Spinal cord (tissue), 10 donors: Measurements from ENCODE around the gene SLC7A8. TPM values are rescaled to one million over a fixed set of nuclear protein-coding genes. Genes with fewer than 3 reads are reported as not detected.

Experiments used
- DNase-seq, 6 donors: peaks; one replicate each; pipeline versions ENCODE4 v3.0.0 to v3.0.0-alpha.2; 2013 to 2015; ENCODE audit warnings: low spot score in 6 of 6, low read depth in 4 of 6
- H3K27ac ChIP-seq: one replicate; pipeline ENCODE4 v1.5.1; 2013; ENCODE audit warnings: low read depth, low read length, control low read depth
- H3K27me3 ChIP-seq: one replicate; pipeline ENCODE4 v1.6.1; 2013; ENCODE audit warnings: low read length; ENCODE audit not compliant: control insufficient read depth, insufficient read depth
- H3K36me3 ChIP-seq: one replicate; pipeline ENCODE4 v1.6.1; 2013; ENCODE audit warnings: low read length; ENCODE audit not compliant: control insufficient read depth, insufficient read depth
- H3K4me1 ChIP-seq: one replicate; pipeline ENCODE4 v1.6.1; 2013; ENCODE audit warnings: low read length; ENCODE audit not compliant: control insufficient read depth, insufficient read depth
- H3K4me3 ChIP-seq: one replicate; pipeline ENCODE4 v1.5.1; 2013; ENCODE audit warnings: low read depth, low read length, control low read depth
- H3K9me3 ChIP-seq: one replicate; pipeline ENCODE4 v1.6.1; 2013; ENCODE audit warnings: low read length; ENCODE audit not compliant: control insufficient read depth, insufficient read depth
- WGBS: methylation state at CpG from one replicate; pipeline ENCODE4 v1.1.5; 2013; ENCODE audit warnings: missing lambda C conversion rate; ENCODE audit not compliant: insufficient coverage; 5-methylcytosine and 5-hydroxymethylcytosine counted together
- polyA plus RNA-seq, 2 donors: library from polyadenylated mRNA; unstranded; fragments of 120-200 nt; gene quantifications; one replicate each; pipeline ENCODE4 v1.2.1, GENCODE V29; 2013; ENCODE audit not compliant: insufficient read length in 2 of 2
- total RNA-seq, 2 donors: library from RNA; depleted of rRNA in 1 of 2; stranded (reverse); fragments of 120-200 nt in 1 of 2; fragments of >200 nt in 1 of 2; gene quantifications; one replicate each; pipeline versions ENCODE4 v1.2.3 to v1.2.4, GENCODE V29; 2013 to 2014
- donor health status: healthy.

Gene SLC7A8
- total and polyA plus RNA-seq, 4 donors: 8.6 to 18.9 (median 17.2) TPM

DNA sequence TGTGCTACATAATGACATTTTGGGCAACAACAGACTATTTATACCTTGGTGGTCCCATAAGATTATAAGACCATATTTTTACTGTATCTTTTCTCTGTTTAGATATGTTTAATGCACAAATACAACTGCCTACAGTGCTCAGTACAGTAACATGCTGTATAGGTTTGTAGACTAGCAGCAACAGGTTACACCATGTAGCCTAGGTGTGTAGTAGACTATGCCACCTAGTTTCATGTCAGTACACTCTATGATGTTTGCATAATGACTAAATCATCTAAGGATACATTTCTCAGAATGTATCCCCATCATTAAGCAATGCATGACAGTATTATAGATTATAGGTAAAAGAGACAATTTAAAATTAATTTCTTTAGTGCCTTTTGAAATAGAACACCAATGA, 33.7 kb downstream of the SLC7A8 start:
- DNase-seq: no peak
- no peaks in the 10 kb centered on the region for H3K9me3 ChIP-seq
- H3K27ac ChIP-seq: no peak overlapping the region
- no peak overlapping the region for H3K4me3 ChIP-seq
- H3K27me3 ChIP-seq: no peaks in the 10 kb centered on the region
- H3K36me3 ChIP-seq: peaks cover 4% of the 10 kb centered on the region
- peaks cover 8% of the 10 kb centered on the region for H3K4me1 ChIP-seq

DNA sequence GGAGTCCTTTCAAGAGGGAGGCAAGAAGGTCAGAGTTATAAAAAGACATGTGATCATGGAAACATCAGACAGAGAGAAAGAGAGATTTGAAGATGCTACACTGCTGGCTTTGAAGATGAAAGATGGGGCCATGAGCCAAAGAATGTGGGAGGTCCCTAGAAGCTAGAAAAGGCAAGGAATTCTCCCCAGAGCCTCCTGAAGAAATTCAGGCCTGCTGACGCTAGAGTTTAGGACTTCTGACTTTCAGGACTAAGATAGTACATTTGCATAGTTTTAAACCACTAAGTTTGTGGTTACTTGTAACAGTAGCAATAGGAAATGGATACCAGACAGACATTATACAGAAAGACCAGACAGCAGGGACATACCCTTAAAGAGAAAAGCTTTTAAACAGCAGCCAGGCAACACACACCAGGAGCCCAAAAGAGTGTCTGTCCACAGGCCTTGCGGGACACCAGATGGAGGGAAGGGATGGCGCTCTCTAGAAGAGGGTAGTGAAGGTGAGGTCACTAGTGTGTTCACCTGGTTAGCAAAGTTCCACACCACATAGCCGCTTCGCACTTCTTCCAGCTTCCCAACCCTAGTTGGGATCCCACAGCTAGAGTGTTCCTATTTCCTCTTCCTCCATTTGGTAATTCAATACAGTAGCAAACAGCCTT, 34.7 kb downstream of the SLC7A8 start:
- DNase-seq: no peak
- Histone ChIP-seq H3K27me3 (no peaks in the 10 kb centered on the region), H3K36me3 (peaks cover 4% of the 10 kb centered on the region), H3K27ac (no peak overlapping the region), H3K4me3 (no peak overlapping the region), H3K4me1 (no peaks in the 10 kb centered on the region), H3K9me3 (no peaks in the 10 kb centered on the region)
- WGBS: 67% methylated on average over 1 of the region's 5 CpGs

DNA sequence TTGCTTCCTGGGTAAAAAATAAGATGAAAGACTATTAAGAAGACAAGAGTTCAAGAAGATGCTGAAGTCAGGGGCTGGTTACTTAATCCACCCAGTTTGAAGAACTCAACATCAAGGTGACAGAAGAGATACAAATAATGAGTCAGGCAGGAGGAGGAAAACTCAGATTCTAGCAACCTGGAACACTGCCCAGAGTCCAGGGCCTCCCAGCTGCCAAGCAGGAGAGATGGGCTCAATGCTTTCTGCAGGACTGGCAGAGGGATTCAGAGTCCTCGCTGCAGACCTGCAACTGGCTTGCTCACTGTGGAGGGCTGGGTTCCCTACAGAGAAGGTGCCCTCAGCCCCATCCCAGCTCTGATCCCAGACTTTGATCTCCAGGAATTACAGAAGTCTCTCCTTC, 35.8 kb downstream of the SLC7A8 start:
- Histone ChIP-seq H3K4me1 (no peaks in the 10 kb centered on the region), H3K9me3 (no peaks in the 10 kb centered on the region), H3K27ac (no peak overlapping the region), H3K27me3 (no peaks in the 10 kb centered on the region), H3K4me3 (no peak overlapping the region), H3K36me3 (peaks cover 4% of the 10 kb centered on the region)
- DNase-seq: peak in 2 of 6 donors; percentile 28 to 42
- 38% methylated on average over 1 of the region's 1 CpG for WGBS

DNA sequence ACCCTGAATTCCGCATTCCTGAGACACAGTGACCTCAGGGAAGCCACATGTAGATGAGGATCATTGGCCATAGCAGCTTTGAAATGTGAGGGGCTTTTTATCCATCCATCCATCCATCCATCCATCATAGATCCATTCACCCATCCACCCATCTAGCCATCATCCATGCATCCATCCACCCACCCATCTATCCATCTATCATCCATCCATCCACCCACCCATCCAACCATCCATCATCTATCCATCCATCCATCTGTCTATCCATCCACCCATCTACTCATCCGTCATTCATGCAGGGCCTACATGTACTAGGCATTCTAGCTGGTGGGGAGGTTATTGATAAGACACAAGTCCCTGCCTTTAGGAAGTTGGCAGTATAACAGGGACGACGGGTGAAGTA, 36.5 kb downstream of the SLC7A8 start:
- Histone ChIP-seq H3K36me3 (peaks cover 4% of the 10 kb centered on the region), H3K27me3 (no peaks in the 10 kb centered on the region), H3K4me1 (no peaks in the 10 kb centered on the region), H3K27ac (no peak overlapping the region), H3K9me3 (no peaks in the 10 kb centered on the region), H3K4me3 (no peak overlapping the region)
- DNase-seq: no peak
- WGBS: 93% methylated on average over 2 of the region's 4 CpGs

DNA sequence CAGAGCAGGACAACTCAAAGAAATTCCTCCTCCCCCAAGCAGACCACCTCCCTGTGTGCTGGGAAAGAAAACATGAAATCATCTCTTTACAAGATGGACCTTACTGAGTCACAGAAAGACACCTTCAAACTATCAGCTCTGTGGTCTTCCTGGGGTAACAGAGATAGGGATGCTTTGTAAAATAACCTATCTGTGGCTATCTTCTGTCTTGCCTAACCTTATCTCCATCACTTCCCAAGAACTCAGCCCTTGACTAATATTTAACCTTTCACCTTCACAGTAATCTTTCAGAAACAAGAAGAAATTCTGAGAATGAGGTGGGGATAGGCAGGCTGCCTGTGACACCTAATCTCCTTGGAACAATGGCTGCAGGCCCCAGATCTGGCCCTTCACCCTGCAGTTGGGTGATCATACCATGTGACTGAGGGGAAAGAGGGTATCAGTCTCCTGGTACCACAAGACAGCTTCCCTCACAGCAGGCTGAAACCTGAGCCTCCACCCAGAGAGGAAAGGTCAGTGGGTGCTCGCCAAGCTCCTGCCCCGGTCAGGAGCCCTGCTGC, 37.0 kb downstream of the SLC7A8 start:
- Histone ChIP-seq H3K4me1 (no peaks in the 10 kb centered on the region), H3K27ac (no peak overlapping the region), H3K4me3 (no peak overlapping the region), H3K9me3 (no peaks in the 10 kb centered on the region), H3K36me3 (peaks cover 4% of the 10 kb centered on the region), H3K27me3 (no peaks in the 10 kb centered on the region)
- DNase-seq: no peak
- WGBS: 53% methylated on average over 2 of the region's 2 CpGs

DNA sequence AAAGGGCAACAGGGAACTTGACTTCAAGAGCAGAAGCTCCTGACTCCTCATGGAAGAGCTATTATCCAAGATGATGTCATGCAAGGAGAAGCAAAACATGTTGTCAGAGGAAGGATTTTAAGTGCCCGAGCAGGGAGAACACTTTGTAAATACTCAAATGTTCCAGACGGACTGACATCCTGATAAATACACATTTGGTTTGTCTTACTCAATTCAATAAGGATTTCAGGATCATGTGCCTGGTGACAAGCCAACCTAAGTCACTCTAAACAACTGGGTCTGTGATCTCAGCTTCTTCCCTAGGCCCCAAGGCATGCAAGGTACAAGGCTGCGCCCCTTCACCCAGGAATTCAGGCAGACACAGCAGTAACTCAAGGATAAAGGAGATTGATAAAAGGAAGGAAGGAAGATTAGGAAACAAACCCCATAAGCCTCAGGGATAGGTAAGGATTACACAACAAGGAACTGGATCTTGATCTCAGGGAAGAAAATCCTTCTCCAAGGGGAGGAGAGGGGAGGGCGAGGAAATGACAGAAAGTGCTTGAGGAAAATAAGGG, 37.6 kb downstream of the SLC7A8 start:
- H3K9me3 ChIP-seq: no peaks in the 10 kb centered on the region
- peaks cover under 1% of the 10 kb centered on the region for H3K36me3 ChIP-seq
- no peak for DNase-seq
- H3K27ac ChIP-seq: no peak overlapping the region
- H3K27me3 ChIP-seq: no peaks in the 10 kb centered on the region
- no peak overlapping the region for H3K4me3 ChIP-seq
- 90% methylated on average over 2 of the region's 4 CpGs for WGBS
- no peaks in the 10 kb centered on the region for H3K4me1 ChIP-seq

DNA sequence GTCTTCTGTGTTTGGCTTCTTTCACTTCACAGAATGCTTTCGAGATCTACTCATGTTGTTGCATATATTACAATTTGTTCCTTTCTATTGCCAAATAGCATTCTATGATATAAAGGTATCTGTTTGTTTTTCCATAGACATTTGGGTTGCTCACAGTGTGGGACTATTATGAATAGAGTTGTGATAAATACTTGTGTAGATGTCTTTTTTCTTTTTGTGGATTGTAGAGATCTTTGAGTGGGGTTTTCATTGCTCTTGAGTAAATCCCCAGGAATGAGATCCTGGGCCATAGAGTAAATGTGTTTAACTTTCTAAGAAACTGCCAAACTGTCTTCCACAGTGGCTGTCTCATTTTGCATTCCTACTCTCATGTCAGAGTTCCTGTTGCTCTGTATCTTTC, 39.5 kb downstream of the SLC7A8 start:
- no CpG with 5 or more reads among the region's 1 CpG for WGBS
- no peak overlapping the region for H3K4me3 ChIP-seq
- no peaks in the 10 kb centered on the region for H3K4me1 ChIP-seq
- no peaks in the 10 kb centered on the region for H3K9me3 ChIP-seq
- no peak overlapping the region for H3K27ac ChIP-seq
- H3K36me3 ChIP-seq: no peaks in the 10 kb centered on the region
- H3K27me3 ChIP-seq: no peaks in the 10 kb centered on the region
- DNase-seq: no peak

DNA sequence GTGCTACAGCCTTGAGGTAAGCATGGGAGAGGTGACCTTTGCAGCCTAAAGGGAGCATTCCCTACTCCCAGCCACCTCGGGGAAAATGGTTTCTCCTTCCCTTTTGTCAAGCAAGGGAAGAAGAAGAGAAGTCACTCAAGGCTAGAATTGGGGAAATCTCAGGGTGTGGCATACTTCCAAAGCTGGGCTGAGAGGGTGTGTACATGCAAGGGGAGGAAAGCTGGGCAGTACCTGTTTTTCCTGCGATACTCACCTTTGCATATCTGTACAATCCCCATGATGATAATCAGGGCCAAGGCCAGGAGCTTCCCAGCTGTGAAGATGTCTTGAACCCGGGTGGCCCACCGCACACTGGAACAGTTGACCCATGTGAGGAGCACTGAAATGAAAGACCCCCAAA, 40.6 kb downstream of the SLC7A8 start:
- 86% methylated on average over 3 of the region's 4 CpGs for WGBS
- DNase-seq: no peak
- Histone ChIP-seq H3K4me3 (no peak overlapping the region), H3K27ac (no peak overlapping the region), H3K4me1 (no peaks in the 10 kb centered on the region), H3K27me3 (no peaks in the 10 kb centered on the region), H3K9me3 (no peaks in the 10 kb centered on the region), H3K36me3 (no peaks in the 10 kb centered on the region)

DNA sequence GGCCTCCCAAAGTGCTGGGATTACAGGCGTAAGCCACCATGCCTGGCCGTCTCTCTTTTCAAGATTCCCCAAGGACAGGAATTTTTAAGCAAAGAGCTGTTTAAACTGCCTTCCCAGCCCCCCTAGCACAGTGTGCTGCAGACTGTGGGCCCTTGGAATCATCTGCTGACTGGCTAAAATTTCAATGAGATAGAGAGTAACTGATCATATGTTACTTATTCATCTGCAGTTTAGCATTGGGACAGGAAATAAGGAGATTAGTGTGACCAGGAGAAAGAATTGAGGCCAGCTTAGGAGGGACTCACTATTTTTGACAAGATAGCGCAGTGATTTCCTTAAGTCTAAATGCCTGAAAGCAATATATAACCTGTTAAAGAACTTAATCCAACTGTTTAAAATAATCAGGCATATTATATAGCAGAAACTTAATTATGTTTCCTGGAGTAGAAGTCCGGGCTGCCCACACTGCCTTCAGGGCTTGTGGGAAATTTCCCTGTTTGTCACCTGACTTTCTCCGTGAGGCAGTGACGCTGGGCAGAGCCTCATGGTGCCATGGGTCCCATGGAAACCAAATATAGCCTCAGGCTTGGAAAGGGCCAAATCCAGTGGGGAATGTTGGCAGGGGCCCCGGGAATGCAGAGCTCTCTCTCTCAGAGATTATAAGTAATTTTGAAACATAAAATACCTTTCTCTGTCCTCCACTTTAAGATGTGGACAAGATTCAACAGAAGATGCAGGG, 41.6 kb downstream of the SLC7A8 start:
- Histone ChIP-seq H3K27me3 (no peaks in the 10 kb centered on the region), H3K4me1 (no peaks in the 10 kb centered on the region), H3K4me3 (no peak overlapping the region), H3K36me3 (no peaks in the 10 kb centered on the region), H3K9me3 (no peaks in the 10 kb centered on the region), H3K27ac (no peak overlapping the region)
- WGBS: 51% methylated on average over 3 of the region's 7 CpGs
- DNase-seq: peak in 1 of 6 donors; percentile 50
